K562 (cell line): ENCODE data around the gene MED29. TPM values are rescaled to one million over a fixed set of nuclear protein-coding genes. Genes with fewer than 3 reads are reported as not detected.

ENCODE experiments used
- ATAC-seq: fragments of 200-7000 bp; cut with Tn5 transposase; 3 replicates; pipeline ENCODE4 v1.9.1; 2020; ENCODE audit warnings: moderate library complexity
- BruUV-seq: library from RNA; stranded (reverse); fragments of 400-500 nt; replicated peaks from 2 replicates; lab custom pipeline; 2021; lab: Mats Ljungman, UMichigan
- CTCF ChIA-PET: fragments of 300-600 bp; formaldehyde crosslinking; extraction: SDS; loops from one replicate; lab custom pipeline; 2021; ENCODE audit warnings: low intra/inter-chr PET ratio; lab: Yijun Ruan, JAX
- POLR2A ChIA-PET: fragments of 300-600, 350-650 bp; sonication (Branson Sonifier 250); formaldehyde crosslinking; extraction: SDS; loops from one replicate; lab custom pipeline; 2021; ENCODE audit warnings: antibody characterized with exemption, inconsistent platforms; lab: Yijun Ruan, JAX
- DNase-seq, 4 experiments: peaks; one replicate each; pipeline versions ENCODE4 v3.0.0 to v3.0.0-alpha.2; 2011 to 2018; ENCODE audit warnings: low spot score in 3 of 4, mixed read lengths in 3 of 4; ENCODE audit errors: extremely low read depth in 1 of 4
- FAIRE-seq: peaks from 2 replicates; lab custom pipeline; 2011; peaks lifted over from hg19 to GRCh38; lab: Jason Lieb, UNC
- H2AFZ ChIP-seq: 2 replicates; pipeline ENCODE4 v1.6.0; 2011; ENCODE audit warnings: low read depth, low read length, control low read depth, inconsistent platforms
- H3K27ac ChIP-seq: fragments of 200-600 bp; 3 replicates; pipeline ENCODE4 v1.8.0; 2011; ENCODE audit warnings: low read depth, mild to moderate bottlenecking, control low read depth, inconsistent platforms, low read length, moderate library complexity, mixed read lengths; ENCODE audit errors: extremely low read depth
- H3K27me3 ChIP-seq, 2 experiments: fragments of 300-600 bp in 1 of 2; 2 replicates in 1 of 2; 3 replicates in 1 of 2; pipeline versions ENCODE4 v1.6.0 to v1.8.0; 2011; ENCODE audit warnings: inconsistent platforms in 2 of 2, low read length in 2 of 2, mild to moderate bottlenecking in 1 of 2, mixed read lengths in 1 of 2, moderate library complexity in 1 of 2; ENCODE audit not compliant: control insufficient read depth in 2 of 2, insufficient read depth in 2 of 2
- H3K36me3 ChIP-seq: fragments of 300-600 bp; 3 replicates; pipeline ENCODE4 v1.8.0; 2011; ENCODE audit warnings: mild to moderate bottlenecking, low read length, inconsistent platforms; ENCODE audit not compliant: control insufficient read depth, insufficient read depth
- H3K4me1 ChIP-seq, 2 experiments: fragments of 200-600 bp in 1 of 2; replicated peaks in 1 of 2; 2 replicates in 1 of 2; 3 replicates in 1 of 2; pipeline versions ENCODE4 v1.5.1 to v1.8.0; 2011; ENCODE audit warnings: inconsistent platforms in 2 of 2, low read length in 2 of 2, mild to moderate bottlenecking in 1 of 2, mixed read lengths in 1 of 2, moderate library complexity in 1 of 2; ENCODE audit not compliant: control insufficient read depth in 2 of 2, insufficient read depth in 2 of 2
- H3K4me2 ChIP-seq: 2 replicates; pipeline ENCODE4 v1.6.1; 2011; ENCODE audit warnings: low read length, control low read depth, inconsistent platforms, mixed read lengths; ENCODE audit not compliant: insufficient read depth
- H3K4me3 ChIP-seq: fragments of 200-600 bp; sonication (generic), shearing (Covaris generic); 2 replicates; pipeline ENCODE4 v1.5.1; 2016; ENCODE audit warnings: control low read depth, inconsistent platforms
- H3K79me2 ChIP-seq: fragments of 200-600 bp; 3 replicates; pipeline ENCODE4 v1.8.0; 2011; ENCODE audit warnings: low read length, inconsistent platforms; ENCODE audit not compliant: control insufficient read depth, insufficient read depth
- H3K9ac ChIP-seq, 2 experiments: 2 replicates each; pipeline versions ENCODE4 v1.6.0 to v1.6.1; 2011; ENCODE audit warnings: low read depth in 2 of 2, low read length in 2 of 2, control low read depth in 1 of 2, inconsistent platforms in 1 of 2, mild to moderate bottlenecking in 1 of 2, mixed read lengths in 1 of 2; ENCODE audit not compliant: insufficient read depth in 1 of 2
- H3K9me1 ChIP-seq: one replicate; pipeline ENCODE4 v1.6.0; 2011; ENCODE audit warnings: inconsistent platforms, mild to moderate bottlenecking, low read length, moderate library complexity; ENCODE audit not compliant: control insufficient read depth, insufficient read depth
- H3K9me3 ChIP-seq: replicated peaks from 2 replicates; pipeline ENCODE4 v1.5.1; 2011; ENCODE audit warnings: low read depth, low read length, inconsistent platforms; ENCODE audit not compliant: control insufficient read depth, insufficient read depth
- H4K20me1 ChIP-seq: replicated peaks from 2 replicates; pipeline ENCODE4 v1.6.1; 2011; ENCODE audit warnings: low read length, inconsistent platforms, mixed read lengths; ENCODE audit not compliant: control insufficient read depth, insufficient read depth
- HBP1 ChIP-seq: fragments of 450-650 bp; formaldehyde crosslinking; IDR thresholded peaks from 2 replicates; pipeline ENCODE4 v1.4.0; 2022; ENCODE audit warnings: missing genetic modification characterization
- MLLT1 ChIP-seq, 2 experiments: fragments of 450-650 bp; IDR thresholded peaks; 2 replicates each; pipeline ENCODE4 v1.6.1; 2016
- NCOA4 ChIP-seq: fragments of 450-650 bp; IDR thresholded peaks from 2 replicates; pipeline ENCODE4 v1.6.1; 2018; ENCODE audit warnings: mild to moderate bottlenecking; ENCODE audit not compliant: partially characterized antibody
- NEUROD1 ChIP-seq: fragments of 150-350 bp; IDR thresholded peaks from 2 replicates; pipeline ENCODE4 v1.6.1; 2014; ENCODE audit warnings: borderline replicate concordance, low read length, low read depth; ENCODE audit not compliant: partially characterized antibody
- RBFOX2 ChIP-seq: fragments of 200-400 bp; formaldehyde crosslinking; IDR thresholded peaks from 2 replicates; pipeline ENCODE4 v1.6.1; 2017; ENCODE audit warnings: low read depth, mild to moderate bottlenecking, low read length, moderate library complexity
- ZNF518B ChIP-seq: fragments of 250-450 bp; sonication (Bioruptor Pico); IDR thresholded peaks from 2 replicates; pipeline ENCODE4 v1.5.0; 2021; ENCODE audit warnings: mild to moderate bottlenecking, moderate library complexity
- ZNF764 ChIP-seq: fragments of 250-450 bp; sonication (Bioruptor Pico); IDR thresholded peaks from 2 replicates; pipeline ENCODE4 v1.4.0; 2020; ENCODE audit warnings: low read depth, mild to moderate bottlenecking, moderate library complexity
- WGBS: fragments of 100-300 bp; shearing (Covaris generic); methylation state at CpG from one replicate; pipeline ENCODE4 v1.1.6; 2016; ENCODE audit warnings: low coverage, mixed read lengths; ENCODE audit not compliant: insufficient coverage; ENCODE audit errors: missing lambda C conversion rate; 5-methylcytosine and 5-hydroxymethylcytosine counted together
- in situ Hi-C: fragments of 300-500 bp; cut with MboI; formaldehyde crosslinking; loops from 4 replicates; pipeline ENCODE4 v1.15.0; 2018; ENCODE audit warnings: inconsistent platforms, mixed read lengths
- intact Hi-C: fragments of 100-400 bp; cut with micrococcal nuclease; formaldehyde crosslinking; loops from 2 replicates; pipeline ENCODE4 v1.14.2; 2022
- polyA plus RNA-seq, 8 experiments: library from polyadenylated mRNA; depleted of rRNA in 4 of 8; stranded (reverse) in 5 of 8; unstranded in 3 of 8; fragments of >200 nt; fragmentation: Nextera tagmentation in 2 of 8; fragmentation: Illumina TruSeq in 1 of 8; extraction: Ambion mirVana in 2 of 8; extraction: Trizol in 1 of 8; gene quantifications; 2 replicates each; pipeline versions ENCODE4 v1.2.1 to v1.2.3, GENCODE V29; 2011 to 2014; ENCODE audit warnings: inconsistent platforms in 1 of 8, missing spikeins in 1 of 8
- total RNA-seq, 7 experiments: library from RNA; depleted of rRNA in 6 of 7; stranded (reverse); fragments of >200 nt in 6 of 7; fragmentation: Illumina TruSeq in 2 of 7; extraction: Trizol in 2 of 7; gene quantifications; 2 replicates each; pipeline versions ENCODE4 v1.2.1 to v1.2.3, GENCODE V29; 2011 to 2021; ENCODE audit warnings: low replicate concordance in 1 of 7

MED29 gene
- total and polyA plus RNA-seq, 9 of the 15 experiments (the other 6 are each of a cell fraction or from before 2014, with no cell fraction given) = 1.8 to 22.6 (median 12.4) TPM

GRCh38 chr19:39446365-39447084, 55.3 kb downstream of the MED29 start:
- no peak for ATAC-seq

GRCh38 chr19:39448271-39448670, 57.1 kb downstream of the MED29 start:
- H2AFZ ChIP-seq = no peak overlapping the region
- no peaks in the 10 kb centered on the region for H3K9me1 ChIP-seq
- WGBS = 33% methylated on average over 1 of the region's 3 CpGs
- no peaks in the 10 kb centered on the region for H3K27me3 ChIP-seq
- peaks cover 2 to 22% of the 10 kb centered on the region in 2 experiments; a peak in 3 of 5 replicates for H3K4me1 ChIP-seq
- H3K9ac ChIP-seq = peak overlapping the region in 1 of 2 experiments; percentile 48; a peak in 1 of 4 replicates
- BruUV-seq = no TSS peak
- no peaks in the 10 kb centered on the region for H3K9me3 ChIP-seq
- no peak overlapping the region for H3K27ac ChIP-seq
- intact Hi-C loops (loop anchor here (5.0 kb wide), 1 partner anchor 34 kb away; the partner anchor contains the start of gene TIMM50), in situ Hi-C loops (no loop called here)
- ATAC-seq = no peak
- FAIRE-seq = no peak
- no peak overlapping the region for H3K4me3 ChIP-seq
- ChIA-PET CTCF (no interaction called here), POLR2A (interaction anchor here (0.9 to 1.3 kb wide), 2 partner anchors 12 to 25 kb away, joined by 3 to 6 read pairs; partner anchors contain the start of gene RPS16)
- H4K20me1 ChIP-seq = peaks cover 4% of the 10 kb centered on the region; the same call in 1 of the 2 replicates
- peaks cover 49% of the 10 kb centered on the region; the same call in 2 of the 3 replicates for H3K36me3 ChIP-seq
- peaks cover 81% of the 10 kb centered on the region for H3K79me2 ChIP-seq
- DNase-seq = no peak
- H3K4me2 ChIP-seq = no peak overlapping the region
- TF ChIP-seq MLLT1 (IDR thresholded peaks at IDR 0.05) = no peak
- no peak for TF ChIP-seq HBP1 (CRISPR knock-in tag)
- no peak for TF ChIP-seq ZNF518B (CRISPR knock-in tag)
- no peak for TF ChIP-seq ZNF764 (CRISPR knock-in tag)
- TF ChIP-seq NCOA4 = no peak

More at GRCh38 chr19:39446365-39447084, 55.3 kb downstream of the MED29 start:
- intact Hi-C loops = loop anchor here (5.0 kb wide), 1 partner anchor 36 kb away; the partner anchor contains the start of gene TIMM50
- in situ Hi-C loops = no loop called here
- Histone ChIP-seq H3K27ac (peak overlapping the region; percentile 72), H2AFZ (no peak overlapping the region), H3K9me3 (no peaks in the 10 kb centered on the region), H3K79me2 (peaks cover 71% of the 10 kb centered on the region), H3K4me2 (peak overlapping the region; percentile 90), H3K27me3 (no peaks in the 10 kb centered on the region), H3K36me3 (peaks cover 32% of the 10 kb centered on the region; the same call in 2 of the 3 replicates), H3K4me1 (peaks cover 2 to 22% of the 10 kb centered on the region in 2 experiments; a peak in 3 of 5 replicates), H3K4me3 (peak overlapping the region; percentile 71), H3K9ac (peak overlapping the region; percentile 89 to 99), H4K20me1 (peaks cover 4% of the 10 kb centered on the region; the same call in 1 of the 2 replicates), H3K9me1 (no peaks in the 10 kb centered on the region)
- no peak for FAIRE-seq
- ChIA-PET POLR2A (interaction anchor here (0.6 to 1.5 kb wide), 4 partner anchors 11 to 55 kb away, joined by 3 to 8 read pairs (median 3); partner anchors contain the start of genes MED29, PAF1, RPS16 and TIMM50), CTCF (no interaction called here)
- BruUV-seq = no TSS peak
- WGBS = 75% methylated on average over 15 of the region's 16 CpGs
- no peak for DNase-seq
- TF ChIP-seq RBFOX2 (0 out of 2 replicates have a peak, but pooled peaks have one; percentile 35), NEUROD1 (no peak)
